NCI-H345 (cell line): ENCODE measurements around the gene CCNL1.
A peak's percentile ranks its signal among the peaks of the same experiment; 100 is the strongest.
"Not testable (repeated sequence)": the region's sequence is repeated elsewhere in the genome, so short reads cannot be mapped to it uniquely, and the experiment has no call there.

Experiments used
- DNase-seq: peaks from one replicate; lab custom pipeline; 2025; lab: John Stamatoyannopoulos, UW

CCNL1 gene

DNA sequence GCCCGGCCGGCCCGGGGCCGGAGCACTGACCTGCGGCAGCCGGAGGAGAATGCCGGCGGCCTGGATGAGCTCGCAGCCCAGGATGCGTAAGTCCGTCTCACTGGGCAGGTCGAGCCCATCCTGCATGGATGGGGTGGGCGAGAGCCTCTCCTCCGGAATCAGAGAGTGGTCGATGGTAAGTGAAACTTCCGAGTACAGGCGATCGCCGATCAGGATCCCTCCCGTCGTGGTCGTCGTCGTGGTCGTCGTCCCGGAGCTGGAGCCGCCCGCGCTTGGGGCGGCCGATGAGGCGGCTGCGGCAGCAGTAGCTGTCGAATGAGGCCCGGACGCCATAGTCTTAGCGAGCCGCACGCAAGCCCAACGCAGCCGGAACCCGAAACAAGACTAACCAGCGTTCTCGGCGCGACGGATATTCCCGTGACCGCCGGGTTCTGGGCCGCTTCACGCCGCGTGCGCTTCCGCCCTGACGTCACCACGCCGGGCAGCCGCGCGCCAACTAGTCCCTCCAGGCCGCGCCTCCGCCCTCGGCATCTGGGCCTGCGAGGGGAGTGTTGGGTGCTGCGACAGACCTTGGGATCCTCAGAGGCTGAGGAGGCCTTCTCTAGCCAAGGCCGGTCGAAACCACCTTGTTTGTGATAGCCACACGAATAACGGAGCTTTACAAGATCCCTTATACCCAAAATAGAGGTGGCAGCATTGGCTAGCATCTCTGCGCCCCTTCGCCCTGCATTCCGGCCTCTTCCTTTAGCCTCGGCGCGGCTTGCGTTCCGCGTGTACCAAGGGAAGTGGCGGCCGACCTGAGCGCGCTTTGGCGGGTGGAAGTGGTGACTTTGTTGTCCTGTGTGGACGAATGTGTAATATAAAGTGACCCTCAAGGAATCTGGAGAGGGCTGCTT is at the start of gene CCNL1:
Gene CCNL1 (minus strand): TSS at position 386 of the 896 bp plus-strand sequence. CDS start 53 bp downstream, at position 333.
- peak; percentile 93 for DNase-seq

- no peak for DNase-seq
Observed at GRCh38 chr3:157204880-157205279, 44.9 kb upstream of the CCNL1 start.

- DNase-seq: no peak
Observed at GRCh38 chr3:157204431-157204830, 44.5 kb upstream of the CCNL1 start.

DNA sequence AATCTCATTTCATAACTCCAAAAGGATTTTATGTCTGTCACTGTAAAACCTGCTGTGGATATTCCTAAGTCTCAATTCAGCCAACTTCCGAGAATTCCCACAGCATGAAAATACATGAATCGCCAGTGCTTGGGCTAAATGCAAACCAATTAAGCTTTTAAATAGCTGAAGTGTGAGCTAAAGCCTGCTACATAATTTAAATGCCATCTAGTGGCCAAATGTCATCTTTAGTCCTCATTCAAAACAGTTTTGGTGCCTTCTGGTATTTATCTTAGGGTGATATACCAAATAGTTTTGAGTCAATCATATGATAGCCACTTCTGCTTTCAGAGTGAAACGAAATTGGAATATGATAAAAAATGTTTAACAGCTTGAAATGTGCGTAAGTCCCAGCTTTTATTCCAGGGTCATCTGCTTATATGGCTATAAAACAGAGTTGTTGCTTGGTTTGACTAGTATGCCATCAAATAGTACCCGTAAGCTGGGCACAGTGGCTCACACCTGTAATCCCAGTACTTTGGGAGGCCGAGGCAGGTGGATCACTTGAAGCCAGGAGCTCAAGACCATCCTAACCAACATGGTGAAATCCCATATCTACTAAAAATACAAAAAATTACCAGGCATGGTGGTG is 41.8 kb upstream of the CCNL1 start:
- DNase-seq: peak; percentile 1

DNA sequence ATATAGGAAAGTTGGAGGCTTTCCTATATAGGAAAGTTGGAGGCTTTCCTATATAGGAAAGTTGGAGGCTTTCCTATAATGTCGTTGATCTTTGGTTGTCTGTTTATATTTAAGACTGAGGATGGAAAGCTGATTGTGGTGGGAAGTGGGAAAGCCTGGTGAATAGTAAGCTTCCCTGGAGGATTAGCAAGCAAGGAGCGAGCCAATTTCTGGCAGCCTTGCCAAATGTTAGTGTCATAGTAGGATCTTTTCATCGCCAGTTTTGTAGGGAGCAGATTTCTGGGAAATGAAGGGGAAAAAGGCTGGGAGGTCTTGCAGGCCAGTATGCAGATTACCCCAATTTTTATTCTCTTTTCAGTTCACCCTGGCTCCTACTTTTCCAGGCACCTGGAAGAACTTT is 39.9 kb upstream of the CCNL1 start:
- DNase-seq: no peak

DNA sequence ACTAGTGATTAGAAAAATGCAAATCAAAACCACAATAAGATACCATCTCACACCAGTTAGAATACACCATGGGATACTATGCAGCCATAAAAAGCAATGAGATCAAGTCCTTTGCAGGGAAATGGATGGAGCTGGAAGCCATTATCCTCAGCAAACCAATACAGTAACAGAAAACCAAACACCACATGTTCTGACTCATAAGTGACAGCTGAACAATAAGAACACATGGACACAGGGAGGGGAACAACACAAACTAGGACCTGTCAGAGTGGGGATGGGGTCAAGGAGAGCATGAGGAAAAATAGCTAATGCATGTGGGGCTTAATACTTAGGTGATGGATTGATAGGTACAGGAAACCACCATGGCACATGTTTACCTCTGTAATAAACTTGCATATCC is 36.0 kb upstream of the CCNL1 start:
- no peak for DNase-seq

DNA sequence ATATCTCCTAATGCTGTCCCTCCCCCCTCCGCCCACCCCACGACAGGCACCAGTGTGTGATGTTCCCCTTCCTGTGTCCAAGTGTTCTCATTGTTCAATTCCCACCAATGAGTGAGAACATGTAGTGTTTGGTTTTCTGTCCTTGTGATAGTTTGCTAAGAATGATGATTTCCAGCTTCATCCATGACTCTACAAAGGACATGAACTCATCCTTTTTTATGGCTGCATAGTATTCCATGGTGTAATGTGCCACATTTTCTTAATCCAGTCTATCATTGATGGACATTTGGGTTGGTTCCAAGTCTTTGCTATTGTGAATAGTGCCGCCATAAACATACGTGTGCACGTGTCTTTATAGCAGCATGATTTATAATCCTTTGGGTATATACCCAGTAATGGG is 31.2 kb upstream of the CCNL1 start:
- not testable (repeated sequence) for DNase-seq

GRCh38 chr3:157190380-157190872 is 30.5 kb upstream of the CCNL1 start:
- DNase-seq: no peak

- no peak for DNase-seq
Observed at GRCh38 chr3:157188391-157188790, 28.4 kb upstream of the CCNL1 start.

GRCh38 chr3:157182879-157183278 is 22.9 kb upstream of the CCNL1 start:
- DNase-seq: no peak

GRCh38 chr3:157180262-157180661 is 20.3 kb upstream of the CCNL1 start:
- no peak for DNase-seq

- no peak for DNase-seq
Observed at GRCh38 chr3:157179365-157179803, 19.4 kb upstream of the CCNL1 start.

DNA sequence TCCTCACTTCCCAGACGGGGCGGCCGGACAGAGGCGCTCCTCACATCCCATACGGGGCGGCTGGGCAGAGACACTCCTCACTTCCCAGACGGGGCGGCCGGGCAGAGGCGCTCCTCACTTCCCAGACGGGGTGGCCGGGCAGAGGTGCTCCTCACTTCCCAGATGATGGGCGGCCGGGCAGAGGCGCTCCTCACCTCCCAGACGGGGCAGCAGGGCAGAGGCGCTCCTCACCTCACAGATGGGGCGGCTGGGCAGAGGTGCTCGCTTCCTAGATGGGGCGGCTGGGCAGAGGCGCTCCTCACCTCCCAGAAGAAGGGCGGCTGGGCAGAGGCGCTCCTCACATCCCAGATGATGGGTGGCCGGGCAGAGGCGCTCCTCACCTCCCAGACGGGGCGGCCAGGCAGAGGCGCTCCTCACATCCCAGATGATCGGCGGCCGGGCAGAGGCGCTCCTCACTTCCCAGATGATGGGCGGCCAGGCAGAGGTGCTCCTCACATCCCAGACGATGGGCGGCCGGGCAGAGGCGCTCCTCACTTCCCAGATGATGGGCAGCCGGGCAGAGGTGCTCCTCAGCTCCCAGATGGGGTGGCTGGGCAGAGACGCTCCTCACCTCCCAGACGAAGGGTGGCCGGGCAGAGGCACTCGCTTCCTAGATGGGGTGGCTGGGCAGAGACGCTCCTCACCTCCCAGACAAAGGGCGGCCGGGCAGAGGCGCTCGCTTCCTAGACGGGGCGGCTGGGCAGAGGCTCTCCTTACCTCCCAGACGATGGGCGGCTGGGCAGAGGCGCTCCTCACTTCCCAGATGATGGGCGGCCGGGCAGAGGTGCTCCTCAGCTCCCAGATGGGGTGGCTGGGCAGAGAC is 18.8 kb upstream of the CCNL1 start:
- not testable (repeated sequence) for DNase-seq

DNA sequence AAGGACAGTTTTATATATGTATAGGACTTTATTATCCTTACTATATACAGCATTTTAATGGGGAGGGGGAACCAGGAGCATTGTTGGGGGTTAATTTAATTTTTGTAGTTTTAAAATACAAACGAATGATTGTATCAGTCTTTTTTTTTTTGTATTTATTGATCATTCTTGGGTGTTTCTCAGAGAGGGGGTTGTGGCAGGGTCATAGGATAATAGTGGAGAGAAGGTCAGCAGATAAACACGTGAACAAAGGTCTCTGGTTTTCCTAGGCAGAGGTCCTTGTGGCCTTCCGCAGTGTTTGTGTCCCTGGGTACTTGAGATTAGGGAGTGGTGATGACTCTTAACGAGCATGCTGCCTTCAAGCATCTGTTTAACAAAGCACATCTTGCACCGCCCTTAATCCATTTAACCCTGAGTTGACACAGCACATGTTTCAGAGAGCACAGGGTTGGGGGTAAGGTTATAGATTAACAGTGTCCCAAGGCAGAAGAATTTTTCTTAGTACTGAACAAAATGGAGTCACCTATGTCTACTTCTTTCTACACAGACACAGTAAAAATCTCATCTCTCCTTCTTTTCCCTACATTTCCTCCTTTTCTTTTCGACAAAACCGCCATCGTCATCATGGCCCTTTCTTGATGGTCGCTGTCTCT is 18.0 kb upstream of the CCNL1 start:
- not testable (repeated sequence) for DNase-seq

DNA sequence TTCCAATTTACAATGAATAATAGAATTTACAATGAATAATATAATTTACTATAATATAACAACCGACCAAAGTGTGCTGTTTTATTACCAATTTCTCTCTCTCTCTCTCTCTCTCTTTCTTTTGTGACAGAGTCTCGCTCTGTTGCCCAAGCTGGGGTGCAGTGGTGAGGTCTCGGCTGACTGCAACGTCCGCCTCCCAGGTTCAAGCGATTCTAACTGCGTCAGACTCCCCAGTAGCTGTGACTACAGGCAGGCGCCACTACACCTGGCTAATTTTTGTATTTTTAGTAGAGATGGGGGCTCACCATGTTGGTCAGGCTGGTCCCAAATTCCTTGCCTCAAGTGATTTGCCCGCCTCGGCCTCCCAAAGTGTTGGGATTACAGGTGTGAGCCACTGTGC is 17.0 kb upstream of the CCNL1 start:
- DNase-seq: no peak

- no peak for DNase-seq
Observed at GRCh38 chr3:157175691-157176507, 16.0 kb upstream of the CCNL1 start.

- peak; percentile 98 for DNase-seq
Observed at GRCh38 chr3:157174649-157175498, 14.9 kb upstream of the CCNL1 start.

DNA sequence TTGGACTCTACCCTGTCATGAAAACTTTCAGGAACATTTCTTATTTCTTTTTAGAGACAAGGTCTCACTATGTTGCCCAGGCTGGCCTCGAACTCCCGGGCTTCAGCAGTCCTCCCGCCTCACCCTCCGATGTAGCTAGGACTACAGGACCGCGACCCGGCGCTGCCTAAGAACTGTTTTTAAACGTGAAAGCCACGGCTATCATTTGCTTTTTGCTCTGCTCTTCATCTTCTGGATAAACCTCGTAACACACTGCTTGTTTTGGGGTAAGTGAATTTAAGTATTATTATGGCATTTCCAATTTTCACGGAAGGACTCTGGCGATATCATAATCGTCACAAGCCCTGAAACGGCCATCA is 14.3 kb upstream of the CCNL1 start:
- DNase-seq: peak; percentile 16

DNA sequence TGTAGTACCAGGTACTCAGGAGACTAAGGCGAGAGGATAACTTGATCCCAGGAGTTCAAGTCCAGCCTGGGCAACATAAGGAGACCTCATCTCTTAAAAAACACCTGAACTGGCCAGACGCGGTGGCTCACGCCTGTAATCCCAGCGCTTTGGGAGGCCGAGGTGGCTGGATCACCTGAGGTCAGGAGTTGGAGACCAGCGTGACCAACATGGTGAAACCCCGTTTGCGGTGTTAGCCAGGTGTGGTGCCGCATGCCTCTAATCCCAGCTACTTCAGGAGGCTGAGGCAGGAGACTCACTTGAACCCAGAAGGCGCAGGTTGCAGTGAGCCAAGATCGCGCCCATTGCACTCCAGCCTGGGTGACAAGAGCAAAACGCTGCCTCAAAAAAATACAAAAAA is 13.4 kb upstream of the CCNL1 start:
- not testable (repeated sequence) for DNase-seq

DNA sequence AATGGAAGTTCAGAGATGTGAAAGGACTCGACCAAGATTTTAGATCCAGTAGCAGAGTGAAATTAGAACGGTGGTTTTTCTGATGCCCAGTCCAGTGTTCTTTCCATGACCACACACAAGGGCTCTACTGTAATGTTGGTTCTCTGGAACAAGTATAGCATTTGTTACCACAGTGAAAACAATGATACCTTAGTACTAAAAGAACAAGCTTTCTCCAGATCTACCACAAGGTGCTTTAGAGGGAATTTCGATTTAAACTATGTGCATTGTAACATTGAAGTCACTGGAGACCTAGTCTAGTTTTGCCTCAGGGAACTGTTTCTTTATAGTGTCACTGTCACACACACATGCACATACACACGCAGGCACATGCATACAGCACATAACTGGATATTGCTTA is 12.8 kb upstream of the CCNL1 start:
- no peak for DNase-seq
